Vagina (tissue), 2 donors: ENCODE measurements around the gene TGM6.

Experiments
- CTCF ChIP-seq, 3 experiments: fragments of 450-650 bp in 2 of 3; fragments of 200-600 bp in 1 of 3; sonication (generic) in 1 of 3; IDR thresholded peaks; one replicate each; pipeline ENCODE4 v1.5.1; 2017 to 2019; ENCODE audit warnings: antibody characterized with exemption in 3 of 3, mild to moderate bottlenecking in 2 of 3, moderate library complexity in 2 of 3
- POLR2A ChIP-seq, 2 donors: fragments of 450-650 bp; IDR thresholded peaks; one replicate each; pipeline ENCODE4 v1.6.1; 2017; ENCODE audit warnings: antibody characterized with exemption in 2 of 2, mild to moderate bottlenecking in 2 of 2, moderate library complexity in 2 of 2
- POLR2AphosphoS5 ChIP-seq, 2 donors: sonication (generic); formaldehyde crosslinking; IDR thresholded peaks; one replicate each; pipeline ENCODE4 v1.9.0; 2017; ENCODE audit warnings: antibody characterized with exemption in 2 of 2, mild to moderate bottlenecking in 2 of 2, low read depth in 1 of 2; ENCODE audit not compliant: insufficient read depth in 1 of 2

GRCh38 chr20:2420510-2420909 is 39.8 kb downstream of the TGM6 start:
- TF ChIP-seq POLR2A (IDR thresholded peaks at IDR 0.05) (no peak), CTCF (IDR thresholded peaks at IDR 0.05) (no peak), POLR2AphosphoS5 (IDR thresholded peaks at IDR 0.05; ENCODE audit: insufficient read depth in 1 of 2, low read depth in 1 of 2) (no peak)
